Right atrium auricular region (tissue), 2 donors: ENCODE data around the gene TUSC2. TPM values are rescaled to one million over a fixed set of nuclear protein-coding genes. Genes with fewer than 3 reads are reported as not detected.

Experiments
- DNase-seq: peaks from one replicate; pipeline ENCODE4 v3.0.0-alpha.2; 2019; ENCODE audit warnings: low spot score
- H3K27ac ChIP-seq, 2 donors: fragments of 200-600 bp; sonication (generic); 1 replicate in 1 of 2; 2 replicates in 1 of 2; pipeline ENCODE4 v1.5.1; 2016 to 2019
- H3K27me3 ChIP-seq, 2 donors: fragments of 200-600 bp; sonication (generic); one replicate each; pipeline versions ENCODE4 v1.5.1 to v1.6.0; 2017 to 2019
- H3K36me3 ChIP-seq: fragments of 200-600 bp; sonication (generic); one replicate; pipeline ENCODE4 v1.5.1; 2016
- H3K4me1 ChIP-seq, 2 donors: fragments of 200-600 bp; sonication (generic); one replicate each; pipeline versions ENCODE4 v1.5.1 to v1.6.0; 2017 to 2019
- H3K4me3 ChIP-seq, 2 donors: fragments of 200-600 bp; sonication (generic); 1 replicate in 1 of 2; 2 replicates in 1 of 2; pipeline ENCODE4 v1.5.1; 2017 to 2019; ENCODE audit warnings: mild to moderate bottlenecking in 1 of 2, moderate library complexity in 1 of 2
- H3K9me3 ChIP-seq, 2 donors: fragments of 200-600 bp; sonication (generic); one replicate each; pipeline ENCODE4 v1.5.1; 2019
- total RNA-seq, 2 donors: library from RNA; depleted of rRNA; stranded (reverse); fragments of >200 nt; gene quantifications; one replicate each; pipeline ENCODE4 v1.1.0, GENCODE V29; 2016
- TF ChIP-seq, protein P1 (sequence below), 2 donors: fragments of 200-600 bp; sonication (generic); IDR thresholded peaks; one replicate each; pipeline ENCODE4 v1.5.1; 2019; ENCODE audit warnings: antibody characterized with exemption in 2 of 2

TUSC2 gene
- total RNA-seq, 2 donors from 2014 or later = 23.4 to 29.6 TPM

DNA sequence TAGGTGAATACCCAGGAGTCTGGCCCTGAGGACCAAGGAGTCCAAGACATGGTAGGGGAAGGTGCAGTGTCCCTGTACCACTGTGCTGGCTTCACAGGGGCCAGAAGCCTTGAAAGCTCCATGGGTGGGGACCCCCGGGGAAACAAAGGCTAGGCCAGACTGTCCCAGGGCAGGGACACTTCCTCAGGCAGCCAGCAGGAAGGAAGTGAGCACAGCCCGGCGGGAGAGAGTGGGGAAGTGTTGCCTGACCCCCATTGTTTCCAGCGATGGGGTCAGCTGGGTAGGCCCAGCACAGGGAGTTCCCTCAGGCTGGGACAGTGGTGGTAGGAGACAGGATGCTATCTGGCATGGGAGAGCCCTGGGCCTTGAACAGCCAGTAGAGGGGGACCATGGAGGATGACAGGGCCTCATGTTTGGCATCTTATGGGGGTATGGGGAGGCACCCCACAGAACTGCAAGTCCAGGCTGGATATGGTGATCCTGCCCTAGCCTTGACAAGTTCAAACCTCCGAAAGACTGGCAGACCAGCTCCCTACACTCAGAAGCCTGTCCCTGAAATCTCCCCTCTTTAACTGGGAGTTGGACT, 4.3 kb downstream of the TUSC2 start:
- DNase-seq = peak; percentile 75
- TF ChIP-seq, protein P1, sequence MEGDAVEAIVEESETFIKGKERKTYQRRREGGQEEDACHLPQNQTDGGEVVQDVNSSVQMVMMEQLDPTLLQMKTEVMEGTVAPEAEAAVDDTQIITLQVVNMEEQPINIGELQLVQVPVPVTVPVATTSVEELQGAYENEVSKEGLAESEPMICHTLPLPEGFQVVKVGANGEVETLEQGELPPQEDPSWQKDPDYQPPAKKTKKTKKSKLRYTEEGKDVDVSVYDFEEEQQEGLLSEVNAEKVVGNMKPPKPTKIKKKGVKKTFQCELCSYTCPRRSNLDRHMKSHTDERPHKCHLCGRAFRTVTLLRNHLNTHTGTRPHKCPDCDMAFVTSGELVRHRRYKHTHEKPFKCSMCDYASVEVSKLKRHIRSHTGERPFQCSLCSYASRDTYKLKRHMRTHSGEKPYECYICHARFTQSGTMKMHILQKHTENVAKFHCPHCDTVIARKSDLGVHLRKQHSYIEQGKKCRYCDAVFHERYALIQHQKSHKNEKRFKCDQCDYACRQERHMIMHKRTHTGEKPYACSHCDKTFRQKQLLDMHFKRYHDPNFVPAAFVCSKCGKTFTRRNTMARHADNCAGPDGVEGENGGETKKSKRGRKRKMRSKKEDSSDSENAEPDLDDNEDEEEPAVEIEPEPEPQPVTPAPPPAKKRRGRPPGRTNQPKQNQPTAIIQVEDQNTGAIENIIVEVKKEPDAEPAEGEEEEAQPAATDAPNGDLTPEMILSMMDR (IDR thresholded peaks at IDR 0.05) = no peak
- H3K4me1 ChIP-seq = peaks cover 0 to 80% of the 10 kb centered on the region in 2 donors
- H3K36me3 ChIP-seq = peaks cover 13% of the 10 kb centered on the region
- H3K9me3 ChIP-seq = no peaks in the 10 kb centered on the region
- no peaks in the 10 kb centered on the region for H3K27me3 ChIP-seq
- H3K4me3 ChIP-seq = no peak overlapping the region
- H3K27ac ChIP-seq = peak overlapping the region; percentile 93

- Histone ChIP-seq H3K4me3 (peak overlapping the region; percentile 52 to 70), H3K36me3 (peaks cover 18% of the 10 kb centered on the region), H3K27me3 (no peaks in the 10 kb centered on the region), H3K9me3 (no peaks in the 10 kb centered on the region), H3K4me1 (peaks cover 0 to 80% of the 10 kb centered on the region in 2 donors), H3K27ac (peak overlapping the region; percentile 93)
- TF ChIP-seq, protein P1 (IDR thresholded peaks at IDR 0.05) = no peak
- DNase-seq = no peak
Observed at GRCh38 chr3:50323092-50323600, 4.9 kb downstream of the TUSC2 start.

GRCh38 chr3:50322386-50323091, 5.5 kb downstream of the TUSC2 start, which contains the start of gene HYAL2:
Gene HYAL2 (minus strand): TSS chr3:50322745. CDS start chr3:50320489, 2,256 bp downstream.
- H3K9me3 ChIP-seq = no peaks in the 10 kb centered on the region
- no peaks in the 10 kb centered on the region for H3K27me3 ChIP-seq
- peak within 1 kb of the TSS; percentile 52 to 70 for H3K4me3 ChIP-seq
- peak within 1 kb of the TSS; percentile 93 for H3K27ac ChIP-seq
- DNase-seq = peak; percentile 75
- H3K4me1 ChIP-seq = peaks cover 0 to 83% of the 10 kb centered on the region in 2 donors
- TF ChIP-seq, protein P1 (IDR thresholded peaks at IDR 0.05) = no peak
- H3K36me3 ChIP-seq = peaks cover 24% of the 10 kb centered on the region

- TF ChIP-seq, protein P1 (IDR thresholded peaks at IDR 0.05) = no peak
- DNase-seq = no peak
- Histone ChIP-seq H3K36me3 (peaks cover 28% of the 10 kb centered on the region), H3K4me3 (peak overlapping the region; percentile 52 to 70), H3K27ac (peak overlapping the region; percentile 93), H3K27me3 (no peaks in the 10 kb centered on the region), H3K9me3 (no peaks in the 10 kb centered on the region), H3K4me1 (peaks cover 0 to 83% of the 10 kb centered on the region in 2 donors)
Observed at GRCh38 chr3:50322115-50322385, 6.0 kb downstream of the TUSC2 start.

DNA sequence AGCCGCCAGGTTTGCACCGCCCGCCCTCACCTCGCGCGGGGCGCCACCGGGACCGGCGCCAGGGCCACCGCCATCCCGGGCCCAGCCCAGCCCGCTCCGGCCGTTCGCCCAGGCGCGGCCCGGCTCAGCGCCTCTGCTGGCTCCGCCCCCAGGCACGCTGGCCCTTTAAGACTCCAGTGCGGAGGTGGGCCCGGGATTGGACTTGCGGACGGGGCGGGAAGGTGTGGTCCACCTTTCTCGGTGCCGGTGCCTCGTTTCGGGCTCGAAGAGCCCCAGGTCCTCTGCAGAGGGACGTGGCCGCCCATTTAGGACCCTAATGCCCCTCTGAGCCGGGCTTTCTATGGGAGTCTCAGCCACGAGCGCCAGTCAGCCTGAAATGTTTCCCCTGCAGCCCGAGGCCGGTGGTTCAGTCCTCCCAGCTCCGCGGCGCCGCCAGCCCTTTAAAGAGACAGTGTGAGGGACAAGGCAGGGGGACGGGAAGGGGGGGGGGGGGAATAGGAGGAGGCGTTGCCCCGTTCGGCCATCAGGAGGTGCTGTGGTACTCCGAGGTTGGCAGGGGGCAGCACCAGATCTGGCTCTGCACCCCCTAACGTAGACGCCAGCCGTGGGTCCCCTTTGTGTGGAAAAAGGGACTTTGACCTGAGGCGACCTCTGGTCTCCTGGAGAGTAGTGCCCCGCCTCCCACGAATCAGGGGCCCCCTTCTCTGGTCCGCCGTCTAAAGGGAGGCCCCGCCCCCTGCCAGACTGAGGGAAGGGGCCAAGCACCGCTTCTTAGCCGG, 6.5 kb downstream of the TUSC2 start:
- H3K9me3 ChIP-seq = no peaks in the 10 kb centered on the region
- H3K27ac ChIP-seq = peak overlapping the region; percentile 93
- TF ChIP-seq, protein P1 (IDR thresholded peaks at IDR 0.05) = peak; percentile 24 to 64
- peak overlapping the region; percentile 52 to 70 for H3K4me3 ChIP-seq
- H3K27me3 ChIP-seq = no peaks in the 10 kb centered on the region
- peaks cover 0 to 83% of the 10 kb centered on the region in 2 donors for H3K4me1 ChIP-seq
- peaks cover 34% of the 10 kb centered on the region for H3K36me3 ChIP-seq
- peak; percentile 90 for DNase-seq
